GM21390 (cell line): ENCODE data around the gene NR2F1-AS1.
"Not testable (repeated sequence)": the region's sequence is repeated elsewhere in the genome, so short reads cannot be mapped to it uniquely, and the experiment has no call there.

Source experiments
- ATAC-seq: cut with Tn5 transposase; IDR thresholded peaks from one replicate; pipeline ENCODE4 v1.9.1; 2021; ENCODE audit not compliant: unreplicated experiment

The NR2F1-AS1 gene

DNA sequence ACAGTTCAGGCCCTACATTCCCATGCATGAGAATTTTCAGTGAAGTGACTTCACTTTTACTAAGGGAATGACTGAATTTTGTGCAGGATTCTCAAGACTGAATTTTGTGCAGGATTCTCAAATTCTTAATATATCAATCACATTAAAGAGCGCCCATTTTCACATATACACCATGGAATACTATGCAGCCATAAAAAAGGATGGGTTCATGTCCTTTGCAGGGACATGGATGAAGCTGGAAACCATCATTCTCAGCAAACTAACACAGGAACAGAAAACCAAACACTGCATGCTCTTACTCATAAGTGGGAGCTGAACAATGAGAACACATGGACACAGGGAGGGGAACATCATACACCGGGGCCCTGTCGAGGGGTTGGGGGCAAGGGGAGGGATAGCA, 31.4 kb downstream of the NR2F1-AS1 start:
- not testable (repeated sequence) for ATAC-seq

DNA sequence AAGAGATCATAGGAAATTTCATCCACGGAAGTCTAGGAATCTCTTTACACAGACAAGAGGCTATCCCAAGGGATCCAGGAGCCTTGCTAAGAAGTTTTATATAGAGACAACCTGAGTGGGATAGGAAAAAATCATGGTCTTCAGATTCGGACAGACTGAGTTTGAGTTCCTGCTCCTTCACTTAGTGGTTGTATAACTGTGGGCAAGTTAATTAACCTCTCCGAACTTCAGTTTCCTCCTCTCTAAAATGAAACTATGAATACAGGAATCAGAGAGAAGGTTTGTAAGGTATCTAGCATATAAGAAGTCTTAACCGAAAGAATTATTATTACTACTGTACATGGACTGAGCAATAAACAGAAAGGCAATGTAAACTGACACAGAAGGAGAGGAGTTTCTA, 35.1 kb downstream of the NR2F1-AS1 start:
- no peak for ATAC-seq

DNA sequence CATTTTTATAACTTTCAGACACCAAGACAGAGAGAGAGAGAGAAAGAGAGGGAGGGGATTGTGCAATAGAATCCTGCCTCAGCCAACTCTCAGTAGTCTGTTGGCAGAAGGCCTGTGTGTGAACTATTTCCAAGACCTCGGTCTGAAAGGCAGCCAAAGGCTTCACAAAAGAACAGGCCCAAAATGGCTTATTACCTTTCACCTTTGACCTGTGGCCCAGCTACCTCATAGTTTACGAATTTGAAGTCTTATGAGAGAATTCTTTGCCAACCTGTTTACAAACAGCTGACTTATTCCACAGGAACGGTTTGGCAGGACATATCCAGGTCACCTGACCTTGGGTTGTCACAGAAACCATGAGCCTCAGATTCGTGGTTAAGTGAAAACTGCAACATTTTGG, 48.6 kb downstream of the NR2F1-AS1 start:
- no peak for ATAC-seq

DNA sequence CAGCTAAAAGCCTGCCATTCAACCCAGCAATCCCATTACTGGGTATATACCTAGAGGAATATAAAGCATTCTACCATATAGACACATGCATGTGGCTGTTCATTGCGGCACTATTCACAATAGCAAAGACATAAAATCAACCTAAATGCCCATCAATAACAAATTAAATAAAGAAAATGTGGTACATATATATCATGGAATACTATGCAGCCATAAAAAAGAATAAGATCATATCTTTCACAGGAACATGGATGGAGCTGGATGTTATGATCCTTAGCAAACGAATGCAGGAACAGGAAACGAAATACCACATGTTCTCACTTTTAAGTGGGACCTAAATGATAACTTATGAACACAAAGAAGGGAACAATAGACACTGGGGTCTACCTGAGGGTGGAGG, 59.2 kb downstream of the NR2F1-AS1 start:
- not testable (repeated sequence) for ATAC-seq

DNA sequence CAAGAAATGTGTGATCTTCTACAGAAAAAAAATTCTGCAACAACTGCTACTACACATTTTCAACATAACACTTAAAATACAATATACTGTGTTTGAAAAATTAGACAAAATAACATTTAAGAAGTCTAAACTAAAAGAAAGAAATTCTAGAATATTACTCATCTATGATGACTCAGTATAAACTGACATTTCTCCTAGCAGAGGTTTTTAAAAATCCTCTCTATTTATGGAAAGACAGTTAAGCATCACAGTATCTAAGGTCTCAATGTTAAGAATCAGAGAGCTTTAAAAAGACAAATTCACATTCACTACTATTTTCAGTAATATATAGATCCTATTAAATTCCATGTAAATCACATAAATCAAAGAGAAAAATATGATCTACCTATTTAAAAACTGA, 61.3 kb downstream of the NR2F1-AS1 start:
- ATAC-seq: no peak

DNA sequence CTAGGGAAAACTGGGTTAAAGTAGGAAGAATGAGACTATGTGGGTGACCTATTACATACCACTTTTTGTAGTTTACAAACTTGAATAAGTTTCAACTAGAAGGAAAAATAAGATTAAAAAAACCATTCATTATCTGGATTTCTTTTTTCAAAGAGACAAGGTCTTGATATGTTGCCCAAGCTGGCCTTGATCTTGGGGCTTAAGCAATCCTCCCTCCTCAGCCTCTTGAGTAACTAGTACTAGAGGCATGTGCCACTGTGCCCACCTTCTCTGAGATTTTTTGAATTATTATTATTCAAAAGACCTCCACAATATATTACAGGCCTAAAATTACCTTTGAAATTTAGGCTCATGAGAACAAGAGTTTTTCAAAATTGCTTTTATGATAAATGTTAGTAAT, 63.2 kb downstream of the NR2F1-AS1 start:
- no peak for ATAC-seq

DNA sequence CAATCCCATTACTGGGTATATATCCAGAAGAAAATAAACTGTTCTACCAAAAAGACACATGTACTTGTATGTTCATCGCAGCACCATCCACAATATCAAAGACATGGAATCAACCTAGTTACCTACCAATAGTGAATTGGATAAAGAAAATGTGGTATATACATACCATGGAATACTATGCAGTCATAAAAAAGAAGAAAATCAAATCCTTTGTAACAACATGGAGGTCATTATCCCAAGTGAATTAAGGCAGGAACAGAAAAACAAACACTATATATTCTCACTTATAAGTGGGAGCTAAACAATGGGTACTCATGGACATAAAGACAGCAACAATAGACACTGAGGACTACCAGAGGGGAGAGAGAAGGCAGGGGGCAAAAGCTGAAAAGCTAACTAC, 67.7 kb downstream of the NR2F1-AS1 start:
- no peak for ATAC-seq

DNA sequence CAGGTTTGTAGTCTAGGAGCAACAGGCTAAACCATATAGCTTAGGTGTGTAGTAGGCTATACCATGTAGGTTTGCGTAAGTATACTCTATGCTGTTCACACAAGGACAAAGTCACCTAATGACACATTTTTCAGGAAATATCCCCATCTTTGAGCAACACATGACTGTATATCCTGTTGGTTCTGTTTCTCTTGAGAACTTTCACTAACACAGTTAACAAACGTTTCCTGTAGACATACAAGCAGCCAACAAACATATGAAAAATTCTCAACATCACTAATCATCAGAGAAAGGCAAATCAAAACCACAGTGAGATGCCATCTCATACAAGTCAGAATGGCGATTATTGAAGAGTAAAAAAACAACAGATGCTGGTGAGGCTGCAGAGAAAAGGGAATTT, 68.2 kb downstream of the NR2F1-AS1 start:
- ATAC-seq: no peak

DNA sequence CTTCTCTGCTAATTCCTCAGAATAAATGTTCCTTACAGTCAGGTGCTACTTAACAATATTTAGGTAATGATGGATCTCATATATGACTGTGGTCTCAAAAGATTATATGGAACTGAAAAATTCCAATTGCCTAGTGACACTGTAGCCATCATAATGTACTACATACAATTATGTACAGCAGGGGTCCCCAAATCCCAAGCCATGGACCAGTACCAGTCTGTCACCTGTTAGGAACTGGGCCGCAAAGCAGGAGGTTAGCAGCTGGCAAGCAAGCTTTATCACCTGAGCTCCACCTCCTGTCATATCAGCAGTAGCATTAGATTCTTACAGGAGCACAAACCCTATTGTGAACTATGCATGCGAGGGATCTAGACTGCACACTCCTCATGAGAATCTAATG, 69.6 kb downstream of the NR2F1-AS1 start:
- no peak for ATAC-seq

DNA sequence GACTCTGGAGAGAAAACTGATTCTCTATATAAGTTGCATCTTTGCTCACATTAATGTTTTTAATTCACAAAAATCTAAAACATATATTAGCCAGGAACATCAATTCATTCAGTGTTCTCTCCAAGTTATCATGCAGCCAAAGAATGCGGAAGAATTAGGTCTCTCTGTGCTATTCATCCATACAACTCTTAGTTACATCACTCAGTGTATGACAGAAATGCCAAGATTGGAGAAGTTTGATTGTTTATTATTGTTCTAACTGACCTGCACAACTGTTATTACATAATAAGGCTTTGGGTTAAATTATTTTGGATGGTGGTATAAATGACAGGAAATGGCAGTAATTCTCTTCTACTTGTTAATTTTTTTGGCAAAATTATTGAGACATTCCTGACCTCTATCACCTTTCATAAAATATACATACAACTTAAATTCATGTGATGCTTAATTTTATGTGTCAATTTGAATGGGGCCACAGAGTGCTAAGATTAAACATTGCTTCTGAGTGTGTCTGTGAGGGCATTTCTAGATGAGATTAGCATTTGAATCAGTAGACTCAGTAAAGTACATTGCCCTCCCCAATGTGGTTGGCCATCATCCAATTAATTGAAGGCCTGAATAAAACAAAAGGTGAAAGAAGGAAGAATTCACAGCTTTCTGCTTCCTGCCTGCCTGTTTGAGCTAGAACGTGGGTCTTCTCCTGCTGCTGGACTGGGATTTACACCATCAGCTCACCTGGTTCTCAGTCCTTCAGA, 70.2 kb downstream of the NR2F1-AS1 start:
- ATAC-seq: no peak

DNA sequence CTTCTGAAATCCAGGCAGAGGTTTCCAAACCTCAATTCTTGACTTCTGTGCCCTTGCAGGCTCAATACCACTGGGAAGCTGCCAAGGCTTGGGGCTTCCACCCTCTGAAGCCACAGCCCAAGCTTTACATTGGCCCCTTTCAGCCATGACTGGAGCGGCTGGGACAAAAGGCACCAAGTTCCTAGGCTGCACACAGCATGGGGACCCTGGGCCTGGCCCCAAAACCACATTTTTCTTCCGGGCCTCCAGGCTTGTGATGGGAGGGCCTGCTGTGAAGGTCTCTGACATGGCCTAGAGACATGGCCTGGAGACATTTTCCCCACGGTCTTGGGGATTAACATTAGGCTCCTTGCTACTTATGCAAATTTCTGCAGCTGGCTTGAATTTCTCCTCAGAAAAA, 75.5 kb downstream of the NR2F1-AS1 start:
- not testable (repeated sequence) for ATAC-seq

DNA sequence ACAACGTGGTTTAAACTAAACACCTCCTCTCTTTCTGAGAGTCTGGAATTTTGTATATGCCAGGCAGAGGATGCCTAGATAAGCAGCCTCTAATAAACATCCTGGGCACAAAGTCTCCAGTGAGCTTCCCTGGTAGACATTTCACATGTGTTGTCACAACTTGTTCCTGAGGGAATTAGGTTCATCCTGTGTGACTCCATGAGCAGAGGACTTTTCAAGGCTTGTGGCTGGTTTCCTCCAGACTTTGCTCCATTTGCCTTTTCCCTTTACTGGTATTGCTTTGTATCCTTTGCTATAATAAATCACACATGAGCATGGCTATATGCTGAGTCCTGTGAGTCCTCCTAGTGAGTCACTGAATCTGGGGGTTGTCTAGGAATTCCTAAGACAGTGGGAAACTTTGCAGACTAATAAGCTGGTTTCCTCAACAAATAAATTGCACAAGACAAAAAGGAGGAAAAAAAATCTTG, 77.4 kb downstream of the NR2F1-AS1 start:
- ATAC-seq: no peak

DNA sequence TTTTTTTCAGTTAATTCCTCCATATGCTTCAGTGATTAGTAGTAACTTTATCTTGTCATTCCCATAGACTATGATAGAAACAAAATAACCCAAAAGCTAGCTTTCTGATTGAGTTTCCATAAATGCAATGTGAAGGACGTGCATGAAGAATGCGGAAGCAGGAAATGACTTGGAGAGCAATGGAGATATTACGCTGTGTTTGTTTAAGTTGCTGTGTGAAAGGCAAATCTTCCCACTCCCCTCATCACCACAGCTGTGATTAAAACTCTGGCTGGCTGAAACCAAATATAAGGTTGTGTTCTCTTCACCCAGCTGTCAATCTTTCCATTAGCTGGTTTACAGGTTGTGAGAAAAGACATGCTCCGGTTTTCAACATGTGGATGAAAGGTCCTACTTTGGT, 83.9 kb downstream of the NR2F1-AS1 start:
- no peak for ATAC-seq

DNA sequence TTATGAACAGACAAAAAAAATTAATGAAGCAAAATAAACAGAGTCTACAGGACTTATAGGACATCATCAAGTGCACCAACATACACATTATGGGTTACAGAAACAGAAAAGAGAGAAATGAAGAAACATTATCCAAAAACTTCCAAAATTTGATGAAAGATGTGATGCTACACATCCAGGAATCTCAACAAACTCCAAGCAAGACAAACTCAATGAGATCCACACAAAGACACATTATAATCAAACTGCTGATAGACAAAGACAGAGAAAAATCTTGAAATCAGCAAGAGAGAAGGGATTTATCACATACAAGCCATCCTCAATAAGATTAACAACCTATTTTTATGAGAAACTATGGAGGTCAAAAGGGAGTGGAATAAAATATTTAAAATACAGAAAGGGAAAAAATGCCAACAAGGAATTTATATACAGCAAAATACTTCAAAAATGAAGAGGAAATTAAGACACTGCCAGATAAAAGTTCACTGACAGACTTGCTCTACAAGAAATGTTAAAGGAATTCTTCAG, 101.0 kb downstream of the NR2F1-AS1 start:
- ATAC-seq: no peak

DNA sequence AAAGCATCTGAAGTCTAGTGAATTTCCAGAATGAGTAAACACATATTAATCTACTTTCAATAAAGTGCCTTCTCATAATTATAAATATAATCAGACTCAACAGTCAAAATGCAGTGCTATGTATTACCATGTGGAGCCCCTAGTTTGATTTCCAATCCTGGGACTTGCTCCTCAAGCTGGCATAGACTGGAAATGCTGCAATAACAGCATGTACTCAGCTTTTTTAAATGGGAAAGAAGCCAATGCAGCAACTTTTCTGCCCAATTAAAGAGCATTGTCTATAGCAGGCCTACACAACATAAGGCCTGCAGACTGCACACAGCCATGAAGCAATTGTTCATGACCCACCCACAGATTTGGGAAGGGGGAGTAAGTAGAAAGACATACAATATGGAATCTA, 103.2 kb downstream of the NR2F1-AS1 start:
- no peak for ATAC-seq

DNA sequence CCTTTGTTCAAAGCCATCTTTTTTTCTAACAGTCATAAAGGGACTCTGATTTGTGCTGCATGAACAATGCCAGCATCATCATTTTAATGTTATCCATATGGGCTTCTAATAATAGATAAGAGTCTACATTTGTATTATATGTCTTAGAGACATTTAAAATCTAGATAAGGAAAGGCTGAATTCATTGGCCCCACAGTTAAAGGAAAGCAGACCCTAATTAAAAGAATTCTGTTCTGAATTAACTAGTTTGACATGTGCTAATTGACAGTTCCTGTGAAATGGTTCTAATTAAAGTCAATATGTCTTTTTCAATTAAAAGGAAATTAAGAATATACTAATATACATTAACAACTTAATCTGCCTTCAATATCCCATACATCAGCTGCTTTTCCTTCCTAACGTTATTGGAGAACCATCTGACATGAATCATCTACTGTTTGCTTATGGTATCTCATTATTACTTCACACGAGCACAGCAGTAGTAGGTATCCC, 104.7 kb downstream of the NR2F1-AS1 start:
- no peak for ATAC-seq

DNA sequence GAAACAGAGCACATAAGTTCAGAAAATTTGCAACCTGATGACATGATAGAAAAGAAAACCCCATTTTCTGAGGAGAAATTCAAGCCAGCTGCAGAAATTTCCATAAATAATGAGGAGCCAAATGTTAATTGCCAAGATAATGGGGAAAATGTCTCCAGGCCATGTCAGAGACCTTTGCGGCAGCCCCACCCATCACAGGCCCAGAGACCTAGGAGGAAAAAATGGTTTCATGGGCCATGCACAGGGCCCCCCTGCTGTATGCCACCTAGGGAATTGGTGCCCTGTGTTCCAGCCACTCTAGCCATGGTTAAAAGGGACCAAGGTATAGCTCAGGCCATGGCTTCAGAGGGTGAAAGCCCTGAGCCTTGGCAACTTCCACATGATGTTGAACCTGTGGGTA, 118.1 kb downstream of the NR2F1-AS1 start:
- ATAC-seq: no peak

DNA sequence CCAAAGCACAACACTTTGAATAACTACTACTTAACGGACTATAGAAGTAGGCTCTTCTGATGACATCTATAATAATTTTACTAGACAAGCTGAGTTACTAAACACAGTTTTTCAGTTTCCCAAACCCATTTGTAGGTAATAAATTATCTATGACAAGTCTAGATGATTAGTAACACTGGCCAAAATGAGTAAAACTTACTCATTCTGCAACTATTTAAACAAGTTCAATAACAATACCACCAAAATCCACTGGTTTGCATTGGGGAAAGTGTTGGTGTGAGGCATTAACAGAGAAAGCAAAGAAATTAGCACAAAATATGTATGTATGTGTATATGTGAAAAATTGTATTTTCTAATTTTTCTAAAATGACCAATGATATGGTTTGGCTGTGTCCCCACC, 119.3 kb downstream of the NR2F1-AS1 start:
- ATAC-seq: no peak

DNA sequence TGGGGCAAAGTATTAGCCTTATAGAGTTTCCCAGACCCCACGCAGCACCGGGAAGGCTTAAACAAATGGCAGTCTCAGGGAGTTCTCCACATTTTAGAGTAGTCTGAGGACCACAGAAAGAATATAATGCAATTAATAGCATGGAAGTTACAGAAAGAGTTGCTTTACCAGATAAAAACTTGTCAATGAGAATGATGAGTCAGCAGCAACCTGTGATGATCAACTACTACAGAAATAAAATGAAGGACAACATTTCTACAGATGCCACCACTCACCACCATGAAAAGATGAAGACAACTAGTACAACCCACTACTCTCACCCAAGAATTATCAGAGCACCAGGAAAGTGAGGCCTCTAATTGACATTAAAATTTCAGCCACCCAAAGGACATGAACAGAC, 120.7 kb downstream of the NR2F1-AS1 start:
- ATAC-seq: no peak

DNA sequence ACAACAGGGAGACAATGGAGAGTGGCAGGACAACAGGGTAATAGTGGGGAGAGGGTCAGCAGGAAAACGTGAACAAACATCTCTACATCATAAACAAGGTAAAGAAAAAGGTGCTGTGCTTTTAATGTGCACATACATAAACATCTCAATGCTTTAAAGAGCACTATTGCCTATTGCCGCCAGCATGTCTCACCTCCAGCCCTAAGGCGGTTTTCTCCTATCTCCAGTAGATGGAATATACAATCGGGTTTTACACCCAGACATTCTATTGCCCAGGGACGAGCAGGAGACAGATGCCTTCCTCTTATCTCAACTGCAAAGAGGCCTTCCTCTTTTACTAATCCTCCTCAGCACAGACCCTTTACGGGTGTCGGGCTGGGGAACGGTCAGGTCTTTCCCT, 124.2 kb downstream of the NR2F1-AS1 start:
- ATAC-seq: not testable (repeated sequence)

DNA sequence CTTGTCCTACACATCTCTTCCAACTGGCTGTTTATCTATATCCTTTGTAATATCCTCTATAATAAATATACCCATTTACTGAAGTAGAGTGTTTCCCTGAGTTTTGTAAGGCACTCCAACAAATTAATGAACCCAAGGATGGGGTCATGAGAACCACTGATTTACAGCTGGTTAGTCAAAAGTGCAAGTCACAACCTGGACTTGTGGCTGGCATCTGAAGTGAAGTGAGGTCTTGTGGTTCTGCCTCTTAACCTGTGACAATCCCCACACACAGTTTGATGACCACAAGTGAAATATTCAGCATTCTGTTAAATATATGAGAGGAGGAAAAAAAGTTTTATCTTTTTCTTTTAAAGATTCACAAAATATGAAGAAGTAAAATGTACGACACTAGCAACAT, 126.1 kb downstream of the NR2F1-AS1 start:
- no peak for ATAC-seq

DNA sequence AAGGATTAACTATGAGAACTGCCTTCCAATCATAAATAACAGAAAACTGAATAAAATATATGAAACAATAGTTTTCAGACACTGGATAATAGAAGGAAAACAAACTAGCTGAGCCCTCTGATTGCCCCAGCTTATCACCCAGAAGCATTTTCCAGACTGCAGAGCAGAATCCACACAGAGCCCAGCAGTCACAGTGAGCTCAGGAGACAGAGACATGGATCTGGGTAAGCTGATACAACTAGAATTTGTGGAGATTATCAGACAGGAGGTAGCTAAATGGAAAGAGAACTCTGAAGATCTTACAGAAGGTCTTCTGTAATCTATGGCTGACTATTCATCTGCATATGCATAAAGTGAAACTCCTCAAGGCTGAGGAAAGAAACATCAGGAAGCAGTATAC, 128.8 kb downstream of the NR2F1-AS1 start:
- no peak for ATAC-seq

DNA sequence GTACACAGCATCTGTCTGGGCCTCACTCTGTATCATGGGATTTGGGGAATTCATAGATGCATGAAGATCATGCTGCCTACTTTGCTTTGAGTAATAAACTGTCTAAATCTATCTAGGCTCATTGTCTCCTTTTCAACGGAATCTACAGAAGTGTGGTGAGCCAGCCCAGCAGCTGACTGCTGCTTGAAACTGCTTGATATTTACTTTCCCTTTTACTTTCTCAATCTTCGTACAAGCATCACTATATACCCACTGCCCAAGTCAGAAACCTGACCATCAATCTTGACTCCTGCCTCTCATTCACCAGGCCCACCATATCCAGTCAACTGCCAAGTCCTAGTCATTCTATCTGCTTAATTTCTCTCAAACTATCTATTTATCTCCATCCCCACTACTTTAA, 142.9 kb downstream of the NR2F1-AS1 start:
- ATAC-seq: no peak
